Colonic mucosa (tissue), 4 donors: Measurements from ENCODE around the gene DNAH8. TPM values are rescaled to one million over a fixed set of nuclear protein-coding genes. Genes with fewer than 3 reads are reported as not detected.

Experiments
- DNase-seq: peaks from one replicate; pipeline ENCODE4 v3.0.0-alpha.2; 2020
- H3K27ac ChIP-seq: fragments of 200-600 bp; one replicate; pipeline ENCODE4 v1.8.0; 2021
- H3K27me3 ChIP-seq: fragments of 200-600 bp; one replicate; pipeline ENCODE4 v1.8.0; 2021
- H3K36me3 ChIP-seq: fragments of 200-600 bp; one replicate; pipeline ENCODE4 v1.8.0; 2021
- H3K4me1 ChIP-seq: fragments of 200-600 bp; one replicate; pipeline ENCODE4 v1.8.0; 2021; ENCODE audit warnings: mild to moderate bottlenecking
- H3K4me3 ChIP-seq: fragments of 200-600 bp; one replicate; pipeline ENCODE4 v1.8.0; 2021
- H3K9ac ChIP-seq, 2 donors: one replicate each; pipeline ENCODE4 v1.7.0; 2013; ENCODE audit warnings: control low read depth in 2 of 2, low read depth in 2 of 2, low read length in 2 of 2
- H3K9me3 ChIP-seq: fragments of 200-600 bp; one replicate; pipeline ENCODE4 v1.8.0; 2021
- intact Hi-C: fragments of 100-400 bp; cut with DNase I; formaldehyde crosslinking; loops from one replicate; pipeline ENCODE4 v1.14.1; 2022
- total RNA-seq, 2 donors: library from RNA; stranded (reverse); fragmentation: NEBNext Ultra II Directional in 1 of 2; extraction: Animal tissue kit (Norgen Biotek cat#: 25700) in 1 of 2; gene quantifications; one replicate each; pipeline ENCODE4 v1.2.1, GENCODE V29; 2021
- TF ChIP-seq, protein P1 (sequence below): fragments of 200-600 bp; IDR thresholded peaks from one replicate; pipeline ENCODE4 v1.8.0; 2022; ENCODE audit warnings: antibody characterized with exemption, mild to moderate bottlenecking
- donor health status: healthy.
- donor health status: DM: no; HTN: no; CAD: no.
- donor health status: DM: no; HTN: no; CAD: no.

Gene DNAH8
- total RNA-seq, 2 donors from 2014 or later: not detected

DNA sequence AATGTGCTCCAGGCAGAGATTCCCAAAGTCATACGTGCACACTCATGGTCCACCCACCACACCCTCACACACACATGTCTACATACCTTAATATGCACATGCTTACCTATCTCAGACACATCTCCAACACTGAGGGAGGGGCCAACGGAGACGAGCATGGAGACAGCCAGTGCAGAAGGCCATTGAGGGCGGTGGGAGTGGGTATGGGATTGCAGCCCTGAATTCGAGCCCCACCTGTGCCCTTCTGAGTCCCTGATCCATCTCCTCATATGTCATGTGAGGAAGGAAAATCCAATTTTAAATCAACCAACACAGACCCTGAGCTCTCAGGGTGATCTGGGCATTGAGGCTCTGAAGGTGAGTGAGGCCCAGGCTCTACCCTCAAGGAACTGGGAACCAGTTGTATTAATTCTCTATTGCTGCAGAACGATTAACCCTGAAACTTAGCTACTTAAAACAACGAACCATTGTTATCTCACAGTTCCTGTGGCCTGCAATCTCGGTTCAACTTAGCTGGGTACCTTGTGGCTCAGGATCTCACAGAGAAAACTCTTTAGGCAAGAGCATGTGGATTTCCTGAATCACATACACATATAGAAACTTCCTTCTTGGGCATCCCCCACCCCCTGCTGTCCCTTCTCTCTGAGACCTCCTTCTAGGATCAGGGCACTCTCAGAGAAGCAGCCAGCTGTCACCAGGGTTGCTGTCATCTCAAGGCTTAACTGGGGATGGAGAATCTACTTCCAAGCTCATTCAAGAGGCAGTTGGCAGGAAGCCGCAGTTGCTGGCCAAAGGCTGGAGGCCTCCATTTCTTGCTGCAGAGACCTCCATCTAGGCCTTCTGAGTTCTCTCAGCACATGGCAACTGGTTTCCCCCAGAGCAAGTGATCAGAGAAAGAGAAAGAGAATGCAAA, 361.8 kb downstream of the DNAH8 start:
- no peaks in the 10 kb centered on the region for H3K4me1 ChIP-seq
- intact Hi-C loops: no loop called here
- no peak overlapping the region for H3K9ac ChIP-seq
- no peak for DNase-seq
- TF ChIP-seq, protein P1, sequence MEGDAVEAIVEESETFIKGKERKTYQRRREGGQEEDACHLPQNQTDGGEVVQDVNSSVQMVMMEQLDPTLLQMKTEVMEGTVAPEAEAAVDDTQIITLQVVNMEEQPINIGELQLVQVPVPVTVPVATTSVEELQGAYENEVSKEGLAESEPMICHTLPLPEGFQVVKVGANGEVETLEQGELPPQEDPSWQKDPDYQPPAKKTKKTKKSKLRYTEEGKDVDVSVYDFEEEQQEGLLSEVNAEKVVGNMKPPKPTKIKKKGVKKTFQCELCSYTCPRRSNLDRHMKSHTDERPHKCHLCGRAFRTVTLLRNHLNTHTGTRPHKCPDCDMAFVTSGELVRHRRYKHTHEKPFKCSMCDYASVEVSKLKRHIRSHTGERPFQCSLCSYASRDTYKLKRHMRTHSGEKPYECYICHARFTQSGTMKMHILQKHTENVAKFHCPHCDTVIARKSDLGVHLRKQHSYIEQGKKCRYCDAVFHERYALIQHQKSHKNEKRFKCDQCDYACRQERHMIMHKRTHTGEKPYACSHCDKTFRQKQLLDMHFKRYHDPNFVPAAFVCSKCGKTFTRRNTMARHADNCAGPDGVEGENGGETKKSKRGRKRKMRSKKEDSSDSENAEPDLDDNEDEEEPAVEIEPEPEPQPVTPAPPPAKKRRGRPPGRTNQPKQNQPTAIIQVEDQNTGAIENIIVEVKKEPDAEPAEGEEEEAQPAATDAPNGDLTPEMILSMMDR: no peak
- H3K36me3 ChIP-seq: no peaks in the 10 kb centered on the region
- H3K27ac ChIP-seq: no peak overlapping the region
- H3K27me3 ChIP-seq: no peaks in the 10 kb centered on the region
- no peak overlapping the region for H3K4me3 ChIP-seq
- H3K9me3 ChIP-seq: no peaks in the 10 kb centered on the region

DNA sequence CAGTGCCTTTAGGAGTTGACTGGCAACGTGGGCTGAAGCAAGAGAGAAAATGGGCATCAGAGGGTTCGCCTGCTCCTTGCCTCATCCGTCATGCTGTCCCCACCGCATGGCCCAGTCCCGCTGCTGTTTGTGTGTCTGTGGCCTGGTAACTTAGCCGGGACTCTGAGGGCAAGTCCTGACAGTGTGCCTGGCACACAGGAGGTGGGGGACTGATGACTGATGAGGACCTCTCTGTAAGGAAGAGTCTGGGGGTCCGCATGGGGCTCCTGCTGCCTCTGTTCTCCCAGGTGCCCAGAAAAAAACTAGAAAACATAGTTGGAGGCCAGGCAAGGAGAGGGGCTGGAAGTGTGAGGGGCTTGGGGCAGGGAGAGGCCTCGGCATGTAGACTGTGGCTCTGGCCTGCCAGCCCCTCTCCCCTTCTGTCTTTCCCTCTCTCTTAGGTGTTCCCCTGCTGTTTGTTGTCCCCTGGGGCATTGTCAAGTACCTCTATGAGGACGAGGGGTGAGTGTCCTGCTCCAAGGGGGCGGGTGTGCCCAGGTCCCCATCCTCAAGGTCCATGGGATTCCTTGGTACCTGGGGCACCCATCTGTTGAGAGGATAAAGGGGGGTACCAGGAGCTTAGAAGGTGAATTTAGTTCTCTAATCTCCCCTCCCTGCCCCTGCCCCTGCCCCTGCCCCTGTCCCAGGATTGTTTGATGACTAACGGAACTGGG, 362.9 kb downstream of the DNAH8 start:
- H3K4me1 ChIP-seq: no peaks in the 10 kb centered on the region
- no peak overlapping the region for H3K9ac ChIP-seq
- H3K36me3 ChIP-seq: no peaks in the 10 kb centered on the region
- no peak overlapping the region for H3K27ac ChIP-seq
- H3K9me3 ChIP-seq: no peaks in the 10 kb centered on the region
- no peak for DNase-seq
- TF ChIP-seq, protein P1: no peak
- intact Hi-C loops: no loop called here
- no peak overlapping the region for H3K4me3 ChIP-seq
- no peaks in the 10 kb centered on the region for H3K27me3 ChIP-seq

DNA sequence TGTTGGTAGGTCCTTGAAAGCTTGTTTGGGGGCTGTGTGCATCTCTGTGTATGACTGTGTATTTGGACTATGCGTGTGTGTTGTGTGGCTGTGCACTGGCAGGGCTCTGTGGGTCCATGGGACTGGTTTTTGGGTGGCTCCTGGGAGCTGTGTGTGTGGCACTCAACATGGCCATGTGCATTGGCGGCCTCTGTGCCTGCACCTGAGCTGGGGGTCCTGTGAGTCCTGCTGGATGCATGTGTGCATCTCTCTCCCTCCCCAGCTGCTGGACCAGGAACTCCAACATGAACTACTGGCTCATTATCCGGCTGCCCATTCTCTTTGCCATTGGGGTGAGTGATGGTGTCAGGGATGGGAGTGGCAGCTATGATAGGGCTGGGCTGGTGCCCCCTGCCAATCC, 363.6 kb downstream of the DNAH8 start:
- intact Hi-C loops: no loop called here
- Histone ChIP-seq H3K27ac (no peak overlapping the region), H3K27me3 (no peaks in the 10 kb centered on the region), H3K36me3 (no peaks in the 10 kb centered on the region), H3K4me1 (no peaks in the 10 kb centered on the region), H3K9ac (no peak overlapping the region), H3K4me3 (no peak overlapping the region), H3K9me3 (no peaks in the 10 kb centered on the region)
- TF ChIP-seq, protein P1: no peak
- no peak for DNase-seq

DNA sequence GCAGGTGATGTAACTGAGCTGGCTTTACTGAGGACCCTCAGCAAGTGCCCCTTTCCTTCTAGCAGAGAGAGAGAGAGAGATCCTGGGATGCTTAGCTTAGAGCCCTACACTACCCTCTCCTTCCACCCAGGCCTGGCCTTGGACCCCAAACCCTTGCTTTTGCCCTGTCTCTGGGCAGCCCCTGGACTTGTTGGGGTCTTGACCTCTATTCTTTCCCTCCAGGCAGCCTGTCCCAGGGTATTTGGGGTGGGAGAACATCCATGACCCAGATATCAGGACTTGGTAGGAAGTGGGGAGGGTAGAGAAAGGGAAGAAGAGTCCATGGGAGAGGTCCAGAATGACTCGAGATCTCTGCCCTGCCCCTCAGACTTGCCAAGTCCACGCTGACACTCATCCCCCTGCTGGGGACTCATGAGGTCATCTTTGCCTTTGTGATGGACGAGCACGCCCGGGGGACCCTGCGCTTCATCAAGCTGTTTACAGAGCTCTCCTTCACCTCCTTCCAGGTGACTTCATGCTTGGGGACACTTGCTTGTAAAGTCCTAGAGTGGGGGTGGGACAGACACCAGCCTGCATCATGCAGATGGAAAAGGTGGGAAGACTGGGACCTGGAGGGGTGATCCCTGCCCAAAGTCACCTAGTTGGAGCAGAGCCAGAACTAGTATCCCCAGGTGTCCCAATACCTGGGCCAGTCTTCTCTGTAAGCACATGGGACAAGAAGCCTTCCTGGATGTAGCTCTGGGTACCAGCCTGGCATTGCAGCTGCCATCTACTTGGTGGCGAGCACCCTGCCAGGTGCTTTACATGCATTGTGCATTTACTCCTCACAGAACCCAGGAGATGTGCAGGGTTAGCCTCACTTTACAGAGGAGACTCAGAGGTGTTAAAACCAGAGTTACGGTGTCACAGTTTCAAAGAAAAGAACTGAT, 364.4 kb downstream of the DNAH8 start:
- Histone ChIP-seq H3K9ac (no peak overlapping the region), H3K4me3 (no peak overlapping the region), H3K27me3 (no peaks in the 10 kb centered on the region), H3K36me3 (no peaks in the 10 kb centered on the region), H3K27ac (no peak overlapping the region), H3K9me3 (no peaks in the 10 kb centered on the region), H3K4me1 (no peaks in the 10 kb centered on the region)
- no peak for DNase-seq
- TF ChIP-seq, protein P1: no peak
- intact Hi-C loops: no loop called here

Other genes starting within 250 kb of the DNAH8 start
- gene BTBD9, start 75.4 kb upstream of the DNAH8 start, total RNA-seq: 10 to 100 TPM; 15.3 to 23.6 TPM
- 10 to 100 TPM; 68.7 to 70.8 TPM for gene GLO1, start 12.2 kb upstream of the DNAH8 start, total RNA-seq